Thoracic aorta (tissue), 2 donors: ENCODE data around the gene BACE1. TPM values are rescaled to one million over a fixed set of nuclear protein-coding genes. Genes with fewer than 3 reads are reported as not detected.

ENCODE experiments used
- ATAC-seq: fragments of 150-250 bp; one replicate; pipeline ENCODE4 v1.8.0; 2017; ENCODE audit warnings: low read depth; ENCODE audit not compliant: insufficient number of reproducible peaks, low FRiP score
- DNase-seq: peaks from one replicate; pipeline ENCODE4 v3.0.0-alpha.2; 2020; ENCODE audit warnings: low spot score
- H3K27ac ChIP-seq, 2 donors: fragments of 200-600 bp; sonication (generic); 1 replicate in 1 of 2; 2 replicates in 1 of 2; pipeline ENCODE4 v1.5.1; 2016; ENCODE audit warnings: mild to moderate bottlenecking in 2 of 2, moderate library complexity in 2 of 2
- H3K27me3 ChIP-seq: fragments of 200-600 bp; sonication (generic); replicated peaks from 2 replicates; pipeline ENCODE4 v1.6.0; 2016; ENCODE audit warnings: mild to moderate bottlenecking; ENCODE audit not compliant: insufficient read depth
- H3K36me3 ChIP-seq: fragments of 200-600 bp; sonication (generic); one replicate; pipeline ENCODE4 v1.5.1; 2016
- H3K4me1 ChIP-seq, 2 donors: fragments of 200-600 bp; sonication (generic); 1 replicate in 1 of 2; 2 replicates in 1 of 2; pipeline versions ENCODE4 v1.5.1 to v1.6.0; 2016; ENCODE audit warnings: low read depth in 2 of 2, mild to moderate bottlenecking in 1 of 2; ENCODE audit not compliant: control insufficient read depth in 1 of 2
- H3K4me3 ChIP-seq: fragments of 200-600 bp; sonication (generic); 2 replicates; pipeline ENCODE4 v1.5.1; 2016; ENCODE audit warnings: mild to moderate bottlenecking
- H3K9me3 ChIP-seq: fragments of 200-600 bp; sonication (generic); 2 replicates; pipeline ENCODE4 v1.5.1; 2016
- CTCF ChIP-seq: fragments of 200-600 bp; sonication (generic); IDR thresholded peaks from one replicate; pipeline ENCODE4 v1.5.1; 2019; ENCODE audit warnings: antibody characterized with exemption
- total RNA-seq, 2 donors: library from RNA; depleted of rRNA; stranded (reverse); fragments of >200 nt; gene quantifications; one replicate each; pipeline versions ENCODE4 v1.1.0 to v1.2.3, GENCODE V29; 2016

The BACE1 gene
- total RNA-seq, 2 donors from 2014 or later: 37.2 to 67.3 TPM

GRCh38 chr11:117249571-117249970 lies 66.5 kb downstream of the BACE1 start:
- no peak for DNase-seq
- Histone ChIP-seq H3K27ac (no peak overlapping the region), H3K9me3 (no peaks in the 10 kb centered on the region), H3K36me3 (peaks cover 51% of the 10 kb centered on the region), H3K27me3 (no peaks in the 10 kb centered on the region), H3K4me1 (no peaks in the 10 kb centered on the region), H3K4me3 (no peak overlapping the region)
- no peak for ATAC-seq
- no peak for TF ChIP-seq CTCF

- H3K4me1 ChIP-seq: no peaks in the 10 kb centered on the region
- no peaks in the 10 kb centered on the region for H3K27me3 ChIP-seq
- no peaks in the 10 kb centered on the region for H3K9me3 ChIP-seq
- DNase-seq (no peak), ATAC-seq (no peak)
- H3K4me3 ChIP-seq: no peak overlapping the region
- H3K36me3 ChIP-seq: peaks cover 53% of the 10 kb centered on the region
- H3K27ac ChIP-seq: no peak overlapping the region
- no peak for TF ChIP-seq CTCF
Observed at GRCh38 chr11:117248341-117248740, 67.7 kb downstream of the BACE1 start.

GRCh38 chr11:117239295-117239694 lies 76.8 kb downstream of the BACE1 start:
- DNase-seq: no peak

GRCh38 chr11:117238221-117238620 lies 77.8 kb downstream of the BACE1 start:
- Histone ChIP-seq H3K4me3 (no peak overlapping the region), H3K27ac (no peak overlapping the region), H3K4me1 (peaks cover 0 to 11% of the 10 kb centered on the region in 2 donors), H3K27me3 (no peaks in the 10 kb centered on the region), H3K9me3 (no peaks in the 10 kb centered on the region), H3K36me3 (peaks cover 9% of the 10 kb centered on the region)
- TF ChIP-seq CTCF: no peak
- DNase-seq: no peak
- no peak for ATAC-seq

More at GRCh38 chr11:117239295-117239694, 76.8 kb downstream of the BACE1 start:
- Histone ChIP-seq H3K27ac (no peak overlapping the region), H3K4me3 (no peak overlapping the region), H3K4me1 (peaks cover 0 to under 1% of the 10 kb centered on the region in 2 donors), H3K36me3 (peaks cover 15% of the 10 kb centered on the region), H3K27me3 (no peaks in the 10 kb centered on the region), H3K9me3 (no peaks in the 10 kb centered on the region)
- ATAC-seq: no peak
- no peak for TF ChIP-seq CTCF

Other genes with a start within 250 kb of the BACE1 start
- 10 to 100 TPM; 32.9 to 53.7 TPM for gene SIK3, start 217.8 kb downstream of the BACE1 start, total RNA-seq
- gene PAFAH1B2, start 172.0 kb downstream of the BACE1 start, total RNA-seq: 10 to 100 TPM; 66.3 to 75.8 TPM
- 10 to 100 TPM; 55.9 to 82.2 TPM for gene SIDT2, start 137.5 kb downstream of the BACE1 start, total RNA-seq
- gene TAGLN, start 116.9 kb downstream of the BACE1 start, total RNA-seq: over 10,000 TPM in 1 of 2 donors, 1,000 to 10,000 TPM in 1; 6,975 to 13,974 TPM
- gene PCSK7, start 84.2 kb downstream of the BACE1 start, total RNA-seq: 10 to 100 TPM; 41.4 to 90.2 TPM
- 10 to 100 TPM; 14.6 to 21.8 TPM for gene RNF214, start 83.6 kb downstream of the BACE1 start, total RNA-seq
- gene BACE1-AS, start 24.9 kb downstream of the BACE1 start, total RNA-seq: 1 to 10 TPM; 5.8 to 7.8 TPM
- gene CEP164, start 11.6 kb upstream of the BACE1 start, total RNA-seq: 10 to 100 TPM; 27.9 to 53.4 TPM